Camera-type eye (tissue), 1 donor: ENCODE measurements around the gene GABPB1. TPM values are rescaled to one million over a fixed set of nuclear protein-coding genes. Genes with fewer than 3 reads are reported as not detected.

Experiments
- total RNA-seq: library from RNA; depleted of rRNA; stranded (reverse); fragments of >200 nt; gene quantifications from one replicate; pipeline ENCODE4 v1.2.3, GENCODE V29; 2014

GABPB1 gene
- 62.3 TPM for total RNA-seq

GRCh38 chr15:50354838-50355618 is at the start of gene GABPB1:
GABPB1 (minus strand) TSS chr15:50355198; CDS start chr15:50309798, 45,400 bp downstream.

GRCh38 chr15:50265620-50266019 is 89.4 kb downstream of the GABPB1 start, which contains the start of gene HDC:
HDC (minus strand) TSS chr15:50265726; CDS start chr15:50265623, 103 bp downstream.

Other genes starting within 250 kb of the GABPB1 start
- 9.3 TPM for gene ATP8B4, start 236.0 kb downstream of the GABPB1 start, total RNA-seq
- gene SLC27A2, start 173.0 kb downstream of the GABPB1 start, total RNA-seq = 10.4 TPM
- gene HDC, start 89.5 kb downstream of the GABPB1 start, total RNA-seq = 3.8 TPM
- gene USP8, start 69.2 kb upstream of the GABPB1 start, total RNA-seq = 75.6 TPM
- not detected for gene USP50, start 191.5 kb upstream of the GABPB1 start, total RNA-seq